ENCODE data around the gene NEU2.

Gene NEU2

GRCh38 chr2:233080836-233081229 is 48.4 kb downstream of the NEU2 start:
- TF ChIP-seq, protein P1, sequence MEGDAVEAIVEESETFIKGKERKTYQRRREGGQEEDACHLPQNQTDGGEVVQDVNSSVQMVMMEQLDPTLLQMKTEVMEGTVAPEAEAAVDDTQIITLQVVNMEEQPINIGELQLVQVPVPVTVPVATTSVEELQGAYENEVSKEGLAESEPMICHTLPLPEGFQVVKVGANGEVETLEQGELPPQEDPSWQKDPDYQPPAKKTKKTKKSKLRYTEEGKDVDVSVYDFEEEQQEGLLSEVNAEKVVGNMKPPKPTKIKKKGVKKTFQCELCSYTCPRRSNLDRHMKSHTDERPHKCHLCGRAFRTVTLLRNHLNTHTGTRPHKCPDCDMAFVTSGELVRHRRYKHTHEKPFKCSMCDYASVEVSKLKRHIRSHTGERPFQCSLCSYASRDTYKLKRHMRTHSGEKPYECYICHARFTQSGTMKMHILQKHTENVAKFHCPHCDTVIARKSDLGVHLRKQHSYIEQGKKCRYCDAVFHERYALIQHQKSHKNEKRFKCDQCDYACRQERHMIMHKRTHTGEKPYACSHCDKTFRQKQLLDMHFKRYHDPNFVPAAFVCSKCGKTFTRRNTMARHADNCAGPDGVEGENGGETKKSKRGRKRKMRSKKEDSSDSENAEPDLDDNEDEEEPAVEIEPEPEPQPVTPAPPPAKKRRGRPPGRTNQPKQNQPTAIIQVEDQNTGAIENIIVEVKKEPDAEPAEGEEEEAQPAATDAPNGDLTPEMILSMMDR (IDR thresholded peaks at IDR 0.05; ENCODE audit: extremely low read depth, insufficient read depth, missing control alignments), result no peak
- in situ Hi-C loops (cut with MboI; ENCODE audit: low pct_unique_long_range_greater_than_20kb, low sequenced_read_pairs, unreplicated experiment), result no loop called here
- DNase-seq (ENCODE audit: low spot score), result no peak

- peak; percentile 36 for DNase-seq (ENCODE audit: low spot score)
These were observed 48.8 kb downstream of the NEU2 start for GRCh38 chr2:233081232-233081730.

GRCh38 chr2:233081731-233082221 is 49.3 kb downstream of the NEU2 start:
- in situ Hi-C loops (cut with MboI; ENCODE audit: low pct_unique_long_range_greater_than_20kb, low sequenced_read_pairs, unreplicated experiment), result no loop called here
- no peak for DNase-seq (ENCODE audit: low spot score)
- TF ChIP-seq, protein P1 (IDR thresholded peaks at IDR 0.05; ENCODE audit: extremely low read depth, insufficient read depth, missing control alignments), result no peak

More at GRCh38 chr2:233081232-233081730, 48.8 kb downstream of the NEU2 start:
- TF ChIP-seq, protein P1 (IDR thresholded peaks at IDR 0.05; ENCODE audit: extremely low read depth, insufficient read depth, missing control alignments), result no peak
- in situ Hi-C loops (cut with MboI; ENCODE audit: low pct_unique_long_range_greater_than_20kb, low sequenced_read_pairs, unreplicated experiment), result no loop called here

DNA sequence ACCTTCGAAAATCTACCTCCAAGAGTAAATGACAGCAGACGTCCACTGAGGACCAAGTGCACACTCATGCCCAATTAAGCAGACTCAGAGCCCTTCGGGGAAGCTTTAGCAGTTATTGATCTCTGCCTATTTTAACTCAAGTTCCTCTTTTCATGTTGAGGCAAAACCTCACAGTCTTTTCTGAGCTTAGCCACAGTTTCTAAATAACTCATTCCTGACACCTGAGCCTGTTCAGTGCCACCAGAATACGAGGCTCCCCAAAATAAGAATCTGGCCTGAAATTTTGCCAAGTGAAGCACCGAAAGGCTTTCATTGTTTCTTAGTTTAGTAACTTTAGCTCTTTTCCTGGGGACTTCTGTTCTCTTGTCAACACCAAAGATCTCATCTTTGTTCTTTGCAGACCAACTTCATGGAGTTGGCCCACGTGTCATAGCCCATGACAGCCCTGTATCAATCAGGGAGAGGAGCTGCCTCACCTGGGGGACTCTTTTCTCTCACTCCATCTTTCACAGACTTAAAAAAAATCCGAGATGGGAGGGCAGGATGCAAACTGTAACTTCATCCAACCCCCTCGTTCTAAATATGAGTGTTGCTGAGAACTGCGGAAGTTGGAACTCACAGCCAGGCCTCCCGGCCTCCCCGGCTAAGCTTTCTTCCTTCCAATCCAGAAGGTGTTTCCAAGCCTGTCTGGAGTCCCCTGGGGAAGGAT is 49.9 kb downstream of the NEU2 start:
- TF ChIP-seq, protein P1 (IDR thresholded peaks at IDR 0.05; ENCODE audit: extremely low read depth, insufficient read depth, missing control alignments), result no peak
- in situ Hi-C loops (cut with MboI; ENCODE audit: low pct_unique_long_range_greater_than_20kb, low sequenced_read_pairs, unreplicated experiment), result no loop called here
- peak; percentile 82 for DNase-seq (ENCODE audit: low spot score)

DNA sequence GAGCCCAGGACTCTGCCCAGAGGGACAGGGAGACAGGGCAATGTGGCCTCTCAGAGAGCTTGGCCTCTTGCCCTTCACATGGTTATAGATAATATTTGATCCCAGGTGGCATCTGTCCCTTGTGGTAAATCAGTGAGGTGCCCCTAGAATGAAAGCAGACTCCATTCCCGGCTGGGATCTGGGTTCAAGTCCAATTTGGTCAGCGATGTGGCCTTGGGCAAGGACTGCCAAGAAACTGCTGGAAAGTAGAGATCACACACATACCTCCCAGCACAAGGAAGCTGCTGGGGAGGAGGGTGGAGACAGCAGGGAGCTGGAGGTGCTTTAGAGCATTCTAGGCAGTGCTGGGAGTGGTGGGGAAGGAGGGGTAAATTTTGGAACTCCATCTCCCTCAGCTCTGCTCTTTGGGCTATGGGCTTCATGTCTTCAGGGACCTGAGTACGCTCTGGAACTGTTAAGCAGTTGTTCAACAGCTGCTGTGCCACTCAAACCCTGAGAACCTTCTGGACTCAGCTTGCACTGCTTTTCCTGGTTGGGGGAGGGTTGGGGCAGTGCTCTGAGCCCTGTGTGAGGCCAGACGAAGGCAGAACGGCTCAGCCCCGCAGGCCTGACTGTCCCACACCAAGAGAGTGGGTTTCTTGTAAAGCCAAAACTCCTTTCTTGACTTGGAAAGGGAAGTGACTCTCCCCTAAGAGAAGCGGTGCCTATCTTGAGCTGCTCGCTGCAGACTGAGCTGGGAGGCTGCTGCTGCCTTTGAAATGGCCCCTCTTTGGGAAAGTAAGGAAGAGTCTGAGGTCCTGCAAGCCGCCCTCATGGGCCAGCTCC is 50.7 kb downstream of the NEU2 start:
- TF ChIP-seq, protein P1 (IDR thresholded peaks at IDR 0.05; ENCODE audit: extremely low read depth, insufficient read depth, missing control alignments), result no peak
- DNase-seq (ENCODE audit: low spot score), result no peak
- in situ Hi-C loops (cut with MboI; ENCODE audit: low pct_unique_long_range_greater_than_20kb, low sequenced_read_pairs, unreplicated experiment), result no loop called here

GRCh38 chr2:233083782-233084181 is 51.3 kb downstream of the NEU2 start:
- in situ Hi-C loops (cut with MboI; ENCODE audit: low pct_unique_long_range_greater_than_20kb, low sequenced_read_pairs, unreplicated experiment), result no loop called here
- DNase-seq (ENCODE audit: low spot score), result no peak
- TF ChIP-seq, protein P1 (IDR thresholded peaks at IDR 0.05; ENCODE audit: extremely low read depth, insufficient read depth, missing control alignments), result no peak

All from GM13977 (cell line).